ENCODE data around the gene STK40.

Gene STK40

DNA sequence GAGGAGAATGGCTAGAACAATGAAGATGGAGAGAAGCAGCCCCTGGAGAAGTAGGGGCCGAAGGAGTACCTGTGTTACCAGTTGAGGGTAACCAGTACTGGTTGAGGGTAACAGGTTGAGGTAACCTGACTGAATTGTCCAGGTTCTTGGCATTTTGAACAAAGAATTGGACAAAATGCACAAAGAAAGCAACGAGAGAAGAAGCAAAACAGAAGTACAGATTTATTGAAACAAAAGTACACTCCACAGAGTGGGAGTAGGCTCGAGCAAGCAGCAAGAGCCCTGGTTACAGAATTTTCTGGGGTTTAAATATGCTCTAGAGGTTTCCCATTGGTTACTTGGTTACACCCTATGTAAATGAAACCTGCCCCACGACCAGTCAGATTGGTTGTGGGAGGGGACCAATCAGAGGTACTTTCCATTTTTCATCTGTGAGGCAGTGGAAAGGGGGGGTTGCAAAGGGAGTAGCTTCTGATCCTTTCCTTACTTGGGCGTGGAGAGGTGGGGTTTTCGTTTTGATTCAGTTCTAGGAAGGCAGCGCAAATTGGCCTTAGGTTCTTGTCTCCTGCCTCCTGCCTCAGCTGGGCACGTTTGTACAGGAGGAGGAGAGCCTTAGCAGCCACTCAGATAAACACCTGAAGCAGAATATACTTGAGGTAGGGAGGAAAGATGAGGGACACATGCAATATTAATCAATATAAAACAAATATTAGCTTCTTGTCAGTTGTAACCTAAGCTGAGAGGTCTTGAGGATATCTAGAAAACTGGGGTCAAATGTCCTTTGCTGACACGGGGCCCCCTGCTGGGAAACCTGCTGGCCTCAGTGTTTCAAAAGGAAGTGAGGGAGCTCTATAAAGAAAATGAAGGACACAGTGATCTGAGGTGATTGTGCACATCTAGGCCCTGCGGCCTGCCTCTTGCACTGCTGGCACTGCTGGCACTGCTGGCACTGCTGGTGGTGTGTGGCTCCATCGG lies 26.2 kb upstream of the STK40 start:
- Histone ChIP-seq H3K4me3 (ENCODE audit: low read length) (no peak overlapping the region), H3K4me1 (ENCODE audit: control insufficient read depth, low read length) (peaks cover 27% of the 10 kb centered on the region), H3K36me3 (ENCODE audit: control insufficient read depth, low read length) (no peaks in the 10 kb centered on the region), H3K27ac (ENCODE audit: low read depth, low read length) (no peak overlapping the region), H3K27me3 (ENCODE audit: control insufficient read depth, low read length) (no peaks in the 10 kb centered on the region), H3F3A (ENCODE audit: control insufficient read depth, insufficient read depth) (no peaks in the 10 kb centered on the region), H3K4me2 (ENCODE audit: low read length) (no peak overlapping the region), H3K9me2 (replicated peaks; ENCODE audit: control insufficient read depth, low read length) (no peaks in the 10 kb centered on the region), H3K79me2 (ENCODE audit: control insufficient read depth, low read length) (no peaks in the 10 kb centered on the region), H3K9me3 (ENCODE audit: control insufficient read depth, insufficient read depth, low read length) (peaks cover 17% of the 10 kb centered on the region), H4K20me1 (ENCODE audit: control insufficient read depth, insufficient read depth, low read depth, low read length) (no peaks in the 10 kb centered on the region)
- TF ChIP-seq EZH2phosphoT487 (IDR thresholded peaks at IDR 0.05; ENCODE audit: borderline replicate concordance, low read length): no peak
- TF ChIP-seq, protein P1, sequence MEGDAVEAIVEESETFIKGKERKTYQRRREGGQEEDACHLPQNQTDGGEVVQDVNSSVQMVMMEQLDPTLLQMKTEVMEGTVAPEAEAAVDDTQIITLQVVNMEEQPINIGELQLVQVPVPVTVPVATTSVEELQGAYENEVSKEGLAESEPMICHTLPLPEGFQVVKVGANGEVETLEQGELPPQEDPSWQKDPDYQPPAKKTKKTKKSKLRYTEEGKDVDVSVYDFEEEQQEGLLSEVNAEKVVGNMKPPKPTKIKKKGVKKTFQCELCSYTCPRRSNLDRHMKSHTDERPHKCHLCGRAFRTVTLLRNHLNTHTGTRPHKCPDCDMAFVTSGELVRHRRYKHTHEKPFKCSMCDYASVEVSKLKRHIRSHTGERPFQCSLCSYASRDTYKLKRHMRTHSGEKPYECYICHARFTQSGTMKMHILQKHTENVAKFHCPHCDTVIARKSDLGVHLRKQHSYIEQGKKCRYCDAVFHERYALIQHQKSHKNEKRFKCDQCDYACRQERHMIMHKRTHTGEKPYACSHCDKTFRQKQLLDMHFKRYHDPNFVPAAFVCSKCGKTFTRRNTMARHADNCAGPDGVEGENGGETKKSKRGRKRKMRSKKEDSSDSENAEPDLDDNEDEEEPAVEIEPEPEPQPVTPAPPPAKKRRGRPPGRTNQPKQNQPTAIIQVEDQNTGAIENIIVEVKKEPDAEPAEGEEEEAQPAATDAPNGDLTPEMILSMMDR (IDR thresholded peaks at IDR 0.05; ENCODE audit: low read depth, low read length, poor library complexity, severe bottlenecking): peak; percentile 21

DNA sequence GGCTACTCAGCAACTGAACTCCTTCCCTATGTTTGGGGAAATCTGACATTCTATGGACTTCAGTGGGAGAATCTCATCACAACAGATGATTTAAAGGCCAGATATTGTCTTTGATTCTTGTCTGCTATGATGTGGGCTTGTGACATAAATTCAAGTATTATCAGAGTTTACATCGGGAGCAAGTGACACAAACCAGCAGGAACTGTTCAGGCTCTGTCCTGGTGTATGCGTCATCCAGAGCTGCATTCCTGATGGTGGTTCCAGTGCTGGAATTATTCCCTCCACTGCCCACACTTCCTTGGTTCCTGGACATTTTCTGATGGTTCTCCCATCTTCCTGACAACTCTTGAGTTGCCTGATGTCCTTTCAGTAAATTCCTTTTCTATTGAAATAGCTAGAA lies 22.8 kb upstream of the STK40 start:
- H3K79me2 ChIP-seq (ENCODE audit: control insufficient read depth, low read length): no peaks in the 10 kb centered on the region
- no peak for TF ChIP-seq EZH2phosphoT487 (IDR thresholded peaks at IDR 0.05; ENCODE audit: borderline replicate concordance, low read length)
- no peaks in the 10 kb centered on the region for H3K27me3 ChIP-seq (ENCODE audit: control insufficient read depth, low read length)
- peaks cover 9% of the 10 kb centered on the region for H3K9me3 ChIP-seq (ENCODE audit: control insufficient read depth, insufficient read depth, low read length)
- H3K4me2 ChIP-seq (ENCODE audit: low read length): no peak overlapping the region
- H3F3A ChIP-seq (ENCODE audit: control insufficient read depth, insufficient read depth): no peaks in the 10 kb centered on the region
- H3K9me2 ChIP-seq (replicated peaks; ENCODE audit: control insufficient read depth, low read length): no peaks in the 10 kb centered on the region
- H3K4me3 ChIP-seq (ENCODE audit: low read length): no peak overlapping the region
- H3K4me1 ChIP-seq (ENCODE audit: control insufficient read depth, low read length): peaks cover 31% of the 10 kb centered on the region
- H4K20me1 ChIP-seq (ENCODE audit: control insufficient read depth, insufficient read depth, low read depth, low read length): no peaks in the 10 kb centered on the region
- H3K27ac ChIP-seq (ENCODE audit: low read depth, low read length): no peak overlapping the region
- H3K36me3 ChIP-seq (ENCODE audit: control insufficient read depth, low read length): no peaks in the 10 kb centered on the region

DNA sequence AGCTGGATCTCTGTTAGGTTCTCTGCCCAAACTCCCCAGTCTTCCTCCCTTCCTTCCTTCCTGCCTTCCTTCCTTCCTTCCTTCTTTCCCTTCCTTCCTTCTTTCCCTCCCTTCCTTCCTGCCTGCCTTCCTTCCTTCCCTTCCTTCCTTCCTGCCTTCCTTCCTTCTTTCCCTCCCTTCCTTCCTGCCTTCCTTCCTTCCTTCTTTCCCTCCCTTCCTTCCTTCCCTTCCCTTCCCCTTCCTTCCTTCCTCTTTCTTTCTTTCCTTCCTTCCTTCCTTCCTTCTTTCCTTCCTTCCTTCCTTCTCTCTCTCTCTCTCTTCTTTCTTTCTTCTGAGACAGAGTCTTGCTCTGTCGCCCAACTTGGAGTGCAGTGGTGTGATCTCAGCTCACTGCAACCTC lies 20.7 kb upstream of the STK40 start:
- no peaks in the 10 kb centered on the region for H3K36me3 ChIP-seq (ENCODE audit: control insufficient read depth, low read length)
- peaks cover 5% of the 10 kb centered on the region for H3K9me3 ChIP-seq (ENCODE audit: control insufficient read depth, insufficient read depth, low read length)
- no peaks in the 10 kb centered on the region for H3K27me3 ChIP-seq (ENCODE audit: control insufficient read depth, low read length)
- no peaks in the 10 kb centered on the region for H3K9me2 ChIP-seq (replicated peaks; ENCODE audit: control insufficient read depth, low read length)
- H3F3A ChIP-seq (ENCODE audit: control insufficient read depth, insufficient read depth): 0 out of 2 replicates have a peak, but pooled peaks cover 3% of the 10 kb centered on the region
- H3K27ac ChIP-seq (ENCODE audit: low read depth, low read length): no peak overlapping the region
- H3K4me3 ChIP-seq (ENCODE audit: low read length): no peak overlapping the region
- no peak overlapping the region for H3K4me2 ChIP-seq (ENCODE audit: low read length)
- no peaks in the 10 kb centered on the region for H4K20me1 ChIP-seq (ENCODE audit: control insufficient read depth, insufficient read depth, low read depth, low read length)
- peaks cover 10% of the 10 kb centered on the region for H3K4me1 ChIP-seq (ENCODE audit: control insufficient read depth, low read length)
- H3K79me2 ChIP-seq (ENCODE audit: control insufficient read depth, low read length): no peaks in the 10 kb centered on the region
- TF ChIP-seq EZH2phosphoT487 (IDR thresholded peaks at IDR 0.05; ENCODE audit: borderline replicate concordance, low read length): no peak
- TF ChIP-seq, protein P1 (IDR thresholded peaks at IDR 0.05; ENCODE audit: low read depth, low read length, poor library complexity, severe bottlenecking): no peak

DNA sequence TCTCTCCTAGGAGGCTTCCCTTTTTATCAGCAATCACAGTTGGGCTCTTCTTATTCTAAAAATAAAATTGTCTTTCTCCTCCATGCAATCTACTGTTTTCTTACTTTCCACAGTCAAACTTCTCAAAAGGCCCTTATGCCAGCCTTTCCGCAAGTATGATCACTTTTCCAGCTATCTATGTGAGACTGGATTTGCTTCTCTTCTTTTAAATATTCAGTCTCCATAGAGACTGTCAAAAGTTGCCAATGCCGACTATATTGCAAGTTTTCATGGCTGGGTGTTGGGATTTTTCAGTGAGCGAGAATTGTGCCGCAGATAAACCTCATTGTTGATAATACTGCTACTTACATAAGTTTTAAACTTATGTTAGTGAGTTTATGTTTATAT lies 16.8 kb upstream of the STK40 start:
- TF ChIP-seq, protein P1 (IDR thresholded peaks at IDR 0.05; ENCODE audit: low read depth, low read length, poor library complexity, severe bottlenecking): no peak
- no peak for TF ChIP-seq EZH2phosphoT487 (IDR thresholded peaks at IDR 0.05; ENCODE audit: borderline replicate concordance, low read length)
- Histone ChIP-seq H3K9me3 (ENCODE audit: control insufficient read depth, insufficient read depth, low read length) (peaks cover 14% of the 10 kb centered on the region; the same call in 1 of the 2 replicates), H3K27me3 (ENCODE audit: control insufficient read depth, low read length) (no peaks in the 10 kb centered on the region), H3K36me3 (ENCODE audit: control insufficient read depth, low read length) (peaks cover 3% of the 10 kb centered on the region), H3K4me1 (ENCODE audit: control insufficient read depth, low read length) (peaks cover 34% of the 10 kb centered on the region), H3K9me2 (replicated peaks; ENCODE audit: control insufficient read depth, low read length) (no peaks in the 10 kb centered on the region), H3K27ac (ENCODE audit: low read depth, low read length) (no peak overlapping the region), H3F3A (ENCODE audit: control insufficient read depth, insufficient read depth) (peaks cover 12% of the 10 kb centered on the region), H3K4me2 (ENCODE audit: low read length) (no peak overlapping the region), H4K20me1 (ENCODE audit: control insufficient read depth, insufficient read depth, low read depth, low read length) (no peaks in the 10 kb centered on the region), H3K4me3 (ENCODE audit: low read length) (no peak overlapping the region), H3K79me2 (ENCODE audit: control insufficient read depth, low read length) (peaks cover 9% of the 10 kb centered on the region)

Measured in DOHH2 (cell line).